Psoas muscle (tissue), 8 donors: ENCODE data around the gene LMBR1. TPM values are rescaled to one million over a fixed set of nuclear protein-coding genes. Genes with fewer than 3 reads are reported as not detected.
A peak's percentile ranks its signal among the peaks of the same experiment; 100 is the strongest.
"Not testable (repeated sequence)": the region's sequence is repeated elsewhere in the genome, so short reads cannot be mapped to it uniquely, and the experiment has no call there.

ENCODE experiments used
- ATAC-seq, 4 donors: fragments of 200-7000 bp; cut with Tn5 transposase; one replicate each; pipeline ENCODE4 v1.9.1; 2020; ENCODE audit warnings: moderate library complexity in 3 of 4, mild to moderate bottlenecking in 2 of 4
- DNase-seq, 2 donors: peaks; one replicate each; pipeline ENCODE4 v3.0.0-alpha.2; 2020
- H3K27ac ChIP-seq: fragments of 200-600 bp; one replicate; pipeline ENCODE4 v1.8.0; 2022
- H3K27me3 ChIP-seq, 3 donors: fragments of 200-600 bp in 1 of 3; one replicate each; pipeline versions ENCODE4 v1.6.1 to v1.8.0; 2013 to 2022; ENCODE audit warnings: low read length in 2 of 3, mild to moderate bottlenecking in 2 of 3, moderate library complexity in 1 of 3; ENCODE audit not compliant: insufficient read depth in 3 of 3
- H3K36me3 ChIP-seq, 2 donors: fragments of 200-600 bp in 1 of 2; one replicate each; pipeline versions ENCODE4 v1.6.1 to v1.8.0; 2013 to 2022; ENCODE audit warnings: low read depth in 1 of 2, mild to moderate bottlenecking in 1 of 2, moderate library complexity in 1 of 2; ENCODE audit not compliant: insufficient read depth in 1 of 2
- H3K4me1 ChIP-seq: fragments of 200-600 bp; one replicate; pipeline ENCODE4 v1.8.0; 2022
- H3K4me3 ChIP-seq: fragments of 200-600 bp; one replicate; pipeline ENCODE4 v1.8.0; 2022; ENCODE audit warnings: mild to moderate bottlenecking
- H3K9me3 ChIP-seq: fragments of 200-600 bp; one replicate; pipeline ENCODE4 v1.8.0; 2022
- WGBS, 3 donors: extraction: QIAGEN DNeasy Blood & Tissue Kit; methylation state at CpG; one replicate each; pipeline versions ENCODE4 v1.1.6 to v1.1.7; 2013; 5-methylcytosine and 5-hydroxymethylcytosine counted together
- intact Hi-C, 2 donors: fragments of 100-400 bp; cut with DNase I; formaldehyde crosslinking; loops; one replicate each; pipeline versions ENCODE4 v1.11.0 to v1.14.2; 2022
- polyA plus RNA-seq, 3 donors: library from polyadenylated mRNA; stranded (reverse); fragments of 200-250 nt; gene quantifications; one replicate each; pipeline ENCODE4 v1.2.3, GENCODE V29; 2013
- total RNA-seq, 4 donors: library from RNA; stranded (reverse); fragmentation: NEBNext Ultra II Directional in 2 of 4; extraction: Animal tissue kit (Norgen Biotek cat#: 25700) in 2 of 4; gene quantifications; one replicate each; pipeline versions ENCODE4 v1.2.1 to v1.2.4, GENCODE V29; 2021 to 2023
- TF ChIP-seq, protein P1 (sequence below): fragments of 200-600 bp; IDR thresholded peaks from one replicate; pipeline ENCODE4 v1.8.0; 2022; ENCODE audit warnings: antibody characterized with exemption
- donor health status: healthy with polysubstance abuse.
- donor health status: DM: no; HTN: no; CAD: no; lungs with moderate emphysema.
- donor health status: Bipolar disorder and iron deficiency.
- donor health status: healthy.
- donor health status: DM: yes; HTN: yes; CAD: no.
- donor health status: DM: no; HTN: no; CAD: no.
- donor health status: DM: no; HTN: no; CAD: no.
- donor health status: DM: yes; HTN: yes; CAD: no.

Gene LMBR1
- total and polyA plus RNA-seq, 7 donors: 6.4 to 33.3 (median 21.7) TPM

GRCh38 chr7:156927571-156928405 is 34.8 kb upstream of the LMBR1 start:
- Histone ChIP-seq H3K4me3 (no peak overlapping the region), H3K36me3 (no peaks in the 10 kb centered on the region), H3K9me3 (no peaks in the 10 kb centered on the region), H3K27ac (no peak overlapping the region), H3K4me1 (no peaks in the 10 kb centered on the region), H3K27me3 (peaks cover 0 to 3% (median 2%) of the 10 kb centered on the region in 3 donors)
- DNase-seq (no peak), ATAC-seq (no peak)
- intact Hi-C loops: no loop called here
- TF ChIP-seq, protein P1, sequence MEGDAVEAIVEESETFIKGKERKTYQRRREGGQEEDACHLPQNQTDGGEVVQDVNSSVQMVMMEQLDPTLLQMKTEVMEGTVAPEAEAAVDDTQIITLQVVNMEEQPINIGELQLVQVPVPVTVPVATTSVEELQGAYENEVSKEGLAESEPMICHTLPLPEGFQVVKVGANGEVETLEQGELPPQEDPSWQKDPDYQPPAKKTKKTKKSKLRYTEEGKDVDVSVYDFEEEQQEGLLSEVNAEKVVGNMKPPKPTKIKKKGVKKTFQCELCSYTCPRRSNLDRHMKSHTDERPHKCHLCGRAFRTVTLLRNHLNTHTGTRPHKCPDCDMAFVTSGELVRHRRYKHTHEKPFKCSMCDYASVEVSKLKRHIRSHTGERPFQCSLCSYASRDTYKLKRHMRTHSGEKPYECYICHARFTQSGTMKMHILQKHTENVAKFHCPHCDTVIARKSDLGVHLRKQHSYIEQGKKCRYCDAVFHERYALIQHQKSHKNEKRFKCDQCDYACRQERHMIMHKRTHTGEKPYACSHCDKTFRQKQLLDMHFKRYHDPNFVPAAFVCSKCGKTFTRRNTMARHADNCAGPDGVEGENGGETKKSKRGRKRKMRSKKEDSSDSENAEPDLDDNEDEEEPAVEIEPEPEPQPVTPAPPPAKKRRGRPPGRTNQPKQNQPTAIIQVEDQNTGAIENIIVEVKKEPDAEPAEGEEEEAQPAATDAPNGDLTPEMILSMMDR: no peak
- WGBS, 3 donors: 62 to 69% (median 69%) methylated on average over 17 of the region's 17 CpGs

- H3K27ac ChIP-seq, ATAC-seq, H3K9me3 ChIP-seq, DNase-seq, H3K36me3 ChIP-seq, H3K4me1 ChIP-seq, intact Hi-C loops, H3K4me3 ChIP-seq, H3K27me3 ChIP-seq: not testable (repeated sequence)
- 81 to 87% (median 85%) methylated on average over 9 to 12 of the region's 12 CpGs for WGBS, 3 donors
Measured at GRCh38 chr7:156925821-156926220, 32.8 kb upstream of the LMBR1 start.

DNA sequence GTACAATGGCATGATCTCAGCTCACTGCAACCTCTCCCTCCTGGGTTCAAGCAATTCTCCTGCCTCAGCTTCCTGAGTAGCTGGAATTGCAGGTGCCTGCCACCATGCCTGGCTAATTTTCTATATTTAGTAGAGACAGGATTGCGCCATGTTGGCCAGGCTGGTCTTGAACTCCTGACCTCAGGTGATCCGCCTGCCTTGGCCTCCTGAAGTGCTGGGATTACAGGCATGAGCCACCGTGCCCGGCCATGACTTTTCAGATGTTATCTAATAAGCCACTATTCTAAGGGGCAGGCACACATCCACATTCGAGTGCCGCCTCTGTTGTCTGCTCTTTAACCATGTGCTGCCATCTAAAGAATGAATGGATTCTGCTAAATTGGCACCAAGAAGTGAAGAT is 29.3 kb upstream of the LMBR1 start:
- H3K4me3 ChIP-seq, H3K4me1 ChIP-seq, intact Hi-C loops, H3K27me3 ChIP-seq, H3K27ac ChIP-seq, DNase-seq, H3K36me3 ChIP-seq, H3K9me3 ChIP-seq: not testable (repeated sequence)
- ATAC-seq: peak in 2 of 4 donors; percentile 54 to 61
- WGBS, 3 donors: 33 to 56% (median 49%) methylated on average over 6 of the region's 6 CpGs

GRCh38 chr7:156920487-156921373 is 27.7 kb upstream of the LMBR1 start:
- DNase-seq, intact Hi-C loops: not testable (repeated sequence)

GRCh38 chr7:156920076-156920475 is 27.1 kb upstream of the LMBR1 start:
- TF ChIP-seq, protein P1: no peak
- H3K27me3 ChIP-seq: no peaks in the 10 kb centered on the region
- intact Hi-C loops: no loop called here
- H3K27ac ChIP-seq: no peak overlapping the region
- no peak overlapping the region for H3K4me3 ChIP-seq
- no peaks in the 10 kb centered on the region for H3K9me3 ChIP-seq
- WGBS, 3 donors: 58 to 74% (median 74%) methylated on average over 5 of the region's 5 CpGs
- H3K4me1 ChIP-seq: no peaks in the 10 kb centered on the region
- H3K36me3 ChIP-seq: no peaks in the 10 kb centered on the region
- no peak for ATAC-seq
- no peak for DNase-seq

More at GRCh38 chr7:156920487-156921373, 27.7 kb upstream of the LMBR1 start:
- not testable (repeated sequence) for ATAC-seq, H3K36me3 ChIP-seq, H3K27ac ChIP-seq, H3K4me3 ChIP-seq, H3K4me1 ChIP-seq, H3K9me3 ChIP-seq, H3K27me3 ChIP-seq
- WGBS, 3 donors: 81 to 83% (median 82%) methylated on average over 24 of the region's 24 CpGs
